Left colon (tissue), 2 donors: Measurements from ENCODE around the gene PHACTR3. TPM values are rescaled to one million over a fixed set of nuclear protein-coding genes. Genes with fewer than 3 reads are reported as not detected.

Experiments used
- ATAC-seq: fragments of 200-7000 bp; cut with Tn5 transposase; one replicate; pipeline ENCODE4 v1.9.1; 2020; ENCODE audit warnings: mild to moderate bottlenecking, moderate library complexity
- DNase-seq, 2 donors: peaks; one replicate each; pipeline ENCODE4 v3.0.0-alpha.2; 2020
- intact Hi-C, 2 donors: fragments of 100-400 bp; cut with DNase I in 1 of 2; cut with micrococcal nuclease in 1 of 2; formaldehyde crosslinking; loops; one replicate each; pipeline versions ENCODE4 v1.11.2 to v1.14.0; 2022; cut with DNase I, micrococcal nuclease
- total RNA-seq, 2 donors: library from RNA; stranded (reverse); fragmentation: NEBNext Ultra II Directional; extraction: Animal tissue kit (Norgen Biotek cat#: 25700); gene quantifications; one replicate each; pipeline ENCODE4 v1.2.1, GENCODE V29; 2021
- donor health status: DM: no; HTN: no; CAD: no.
- donor health status: DM: yes; HTN: yes; CAD: no.

Gene PHACTR3
- total RNA-seq, 2 donors from 2014 or later, result 0.47 to 5.5 TPM

DNA sequence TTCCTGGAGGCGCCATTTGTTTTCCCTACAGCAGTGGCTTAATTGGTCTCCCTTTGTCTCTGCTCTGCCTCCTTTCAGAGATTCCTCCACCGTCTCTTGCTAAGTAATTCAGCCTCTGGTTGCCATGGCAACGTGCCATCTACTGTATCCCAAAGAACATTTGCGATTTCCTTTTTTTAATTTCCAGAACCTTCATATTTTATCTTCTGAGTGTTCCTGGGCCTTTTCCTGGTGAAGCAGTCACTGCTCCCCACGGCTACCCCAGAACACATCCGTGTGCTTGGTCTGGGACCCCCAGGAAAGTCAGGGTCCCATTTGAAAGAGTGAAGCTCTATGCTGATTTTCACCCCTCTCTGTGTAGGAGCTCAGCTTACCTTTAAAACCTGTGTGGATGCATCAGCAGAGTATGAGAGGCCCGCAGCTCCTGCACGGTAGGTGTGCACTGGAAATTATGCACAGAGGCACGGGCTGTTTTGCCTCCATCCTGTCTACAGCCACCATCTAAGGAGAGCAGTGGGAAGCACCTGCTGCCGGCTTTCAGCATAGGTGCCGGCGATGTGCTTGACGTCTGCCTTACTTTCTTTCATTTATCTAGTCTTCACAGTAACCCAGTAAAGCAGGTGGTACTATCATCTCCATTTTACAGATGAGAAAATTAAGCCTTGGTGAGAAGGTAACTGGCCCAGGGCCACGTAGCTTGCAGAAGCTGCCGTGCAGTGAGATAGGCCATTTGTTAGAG is 206.3 kb downstream of the PHACTR3 start:
- DNase-seq, result no peak
- intact Hi-C loops, result no loop called here
- no peak for ATAC-seq

GRCh38 chr20:59811681-59812171 is 207.4 kb downstream of the PHACTR3 start:
- DNase-seq (no peak), ATAC-seq (no peak)
- intact Hi-C loops, result no loop called here

GRCh38 chr20:59812286-59813125 is 208.2 kb downstream of the PHACTR3 start:
- DNase-seq (no peak), ATAC-seq (no peak)
- intact Hi-C loops, result no loop called here

GRCh38 chr20:59813126-59813947 is 209.0 kb downstream of the PHACTR3 start:
- ATAC-seq (no peak), DNase-seq (no peak)
- intact Hi-C loops, result no loop called here

GRCh38 chr20:59813948-59814839 is 209.9 kb downstream of the PHACTR3 start:
- DNase-seq, result no peak
- no peak for ATAC-seq
- intact Hi-C loops, result no loop called here

DNA sequence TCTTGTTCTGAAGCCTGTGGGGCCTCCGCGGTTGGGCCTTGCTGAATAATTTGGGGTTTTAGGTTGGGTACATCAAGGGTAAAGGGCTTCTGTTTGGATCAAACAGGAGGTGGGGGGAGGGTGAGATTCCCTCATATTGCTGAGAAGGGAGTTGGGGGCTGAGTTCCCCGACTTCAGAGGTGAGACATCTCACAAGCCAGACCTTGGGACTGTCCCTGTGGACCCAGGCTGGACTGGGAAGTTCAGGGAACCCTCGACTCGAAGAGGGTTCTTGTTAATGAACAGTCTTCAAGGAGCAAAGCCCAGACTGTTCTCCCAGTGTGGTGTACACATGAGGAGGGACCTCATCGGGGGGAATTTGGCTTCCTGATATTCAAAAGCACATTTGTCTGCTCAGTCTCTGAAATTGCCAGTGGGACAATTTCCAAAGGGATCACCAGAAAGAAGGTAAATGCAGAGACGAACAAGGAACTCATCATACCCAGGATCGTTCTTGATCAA is 210.6 kb downstream of the PHACTR3 start:
- ATAC-seq, result no peak
- intact Hi-C loops, result no loop called here
- no peak for DNase-seq

GRCh38 chr20:59816146-59816738 is 211.9 kb downstream of the PHACTR3 start:
- no peak for DNase-seq
- no peak for ATAC-seq
- intact Hi-C loops, result no loop called here

- intact Hi-C loops, result no loop called here
- ATAC-seq (no peak), DNase-seq (no peak)
These were observed 213.1 kb downstream of the PHACTR3 start for GRCh38 chr20:59817406-59817805.

- ATAC-seq (no peak), DNase-seq (no peak)
- intact Hi-C loops, result no loop called here
These were observed 213.7 kb downstream of the PHACTR3 start for GRCh38 chr20:59817846-59818615.

DNA sequence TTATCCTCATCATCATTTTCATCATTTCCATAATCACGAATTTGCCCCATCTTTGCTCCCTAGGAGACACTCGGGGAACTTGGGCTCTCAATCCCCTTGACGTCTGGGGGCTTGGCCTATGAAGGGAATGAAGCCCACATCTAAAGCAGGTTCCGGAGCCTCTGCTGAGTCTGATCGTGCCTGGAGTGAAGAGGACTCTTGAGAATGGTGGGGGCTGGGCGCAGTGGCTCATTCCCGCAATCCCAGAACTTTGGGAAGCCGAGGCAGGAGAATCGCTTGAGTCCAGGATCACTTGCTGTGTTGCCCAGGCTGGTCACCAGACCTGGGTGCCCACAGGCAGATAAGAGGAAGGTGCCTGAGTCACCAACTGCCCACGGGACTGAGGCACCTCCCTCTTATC is 214.6 kb downstream of the PHACTR3 start:
- intact Hi-C loops, result no loop called here
- DNase-seq, result no peak
- ATAC-seq, result no peak

DNA sequence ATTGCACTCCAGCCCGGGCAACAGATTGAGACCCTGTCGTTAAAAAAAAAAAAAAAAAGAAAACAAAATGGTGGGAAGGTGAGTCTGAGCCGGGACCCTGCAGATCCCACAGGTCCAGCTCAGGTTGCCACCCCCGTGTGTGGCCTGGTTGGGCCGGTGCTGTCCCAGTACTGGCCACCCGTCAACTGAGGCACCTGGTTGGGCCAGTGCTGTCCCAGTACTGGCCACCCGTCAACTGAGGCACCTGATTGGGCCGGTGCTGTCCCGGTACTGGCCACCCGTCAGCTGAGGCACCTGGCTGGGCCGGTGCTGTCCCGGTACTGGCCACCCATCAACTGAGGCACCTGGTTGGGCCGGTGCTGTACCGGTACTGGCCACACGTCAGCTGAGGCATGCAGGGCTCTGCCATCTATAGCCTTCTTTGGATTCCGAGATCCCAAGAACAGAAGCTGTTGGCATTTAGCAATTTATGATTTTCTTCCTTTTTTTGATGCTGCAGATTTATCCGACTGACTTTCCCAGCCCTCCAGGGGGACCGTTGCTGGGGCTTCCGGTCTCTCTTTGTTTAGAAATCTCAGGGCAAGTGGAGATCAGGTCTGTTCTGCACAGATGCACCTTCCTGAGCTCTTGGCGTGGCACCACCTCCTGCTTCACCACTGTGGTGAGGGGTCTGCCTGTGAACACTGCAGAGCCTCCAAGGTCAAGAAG is 215.3 kb downstream of the PHACTR3 start:
- DNase-seq (no peak), ATAC-seq (no peak)
- intact Hi-C loops, result no loop called here

DNA sequence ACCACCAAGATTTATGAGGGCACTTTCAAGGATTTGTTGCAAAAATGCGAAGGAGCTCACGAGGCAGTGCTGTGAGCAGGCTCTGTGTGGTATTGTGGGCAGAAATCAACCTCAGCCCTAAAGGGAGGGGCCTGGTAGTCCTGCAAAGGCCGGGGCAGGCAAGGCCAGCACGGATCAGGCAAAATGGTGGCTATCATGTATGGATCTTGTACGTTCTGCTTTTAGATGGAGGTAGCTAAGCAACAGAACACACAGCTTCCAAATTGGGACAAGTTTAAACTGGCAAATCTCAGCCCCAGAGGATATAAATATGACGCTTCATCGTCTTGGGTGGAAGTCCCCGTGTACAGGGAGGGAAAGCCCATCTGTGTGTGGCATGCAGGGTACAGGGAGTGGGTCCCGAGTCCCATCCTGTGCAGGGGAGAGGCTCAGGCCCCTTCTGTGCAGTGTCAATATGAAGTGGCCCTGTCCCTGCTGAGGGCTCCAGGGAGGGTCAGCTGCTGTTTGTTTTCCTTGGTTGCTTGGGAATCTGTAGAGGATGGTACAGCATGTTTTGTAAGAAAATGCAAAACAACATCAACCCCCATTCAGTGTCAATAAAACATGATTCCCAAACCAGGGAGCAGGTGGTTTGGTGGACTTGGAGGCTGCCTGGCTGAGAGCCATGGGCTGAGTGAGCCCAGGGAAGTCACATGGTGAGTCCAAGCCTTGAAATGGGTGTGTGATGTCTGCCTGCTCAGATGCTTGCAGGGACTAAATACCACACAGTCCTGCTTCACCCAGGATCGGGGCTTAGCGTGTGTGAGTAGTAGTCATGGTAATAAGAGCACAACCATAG is 216.1 kb downstream of the PHACTR3 start:
- peak; percentile 61 for ATAC-seq
- no peak for DNase-seq
- intact Hi-C loops, result no loop called here

- no peak for ATAC-seq
- intact Hi-C loops, result no loop called here
- DNase-seq, result no peak
These were observed 216.9 kb downstream of the PHACTR3 start for GRCh38 chr20:59821201-59821600.

GRCh38 chr20:59821788-59822187 is 217.4 kb downstream of the PHACTR3 start:
- ATAC-seq (no peak), DNase-seq (no peak)
- intact Hi-C loops, result no loop called here

GRCh38 chr20:59822291-59823029 is 218.1 kb downstream of the PHACTR3 start:
- ATAC-seq (no peak), DNase-seq (no peak)
- intact Hi-C loops, result no loop called here
